Motor neuron (in vitro differentiated cells): Measurements from ENCODE around the gene TMEM141. TPM values are rescaled to one million over a fixed set of nuclear protein-coding genes. Genes with fewer than 3 reads are reported as not detected.

Source experiments
- ATAC-seq, 8 experiments: fragments of 200-7000 bp; cut with Tn5 transposase; replicated peaks in 6 of 8; 2 replicates each; pipeline ENCODE4 v1.8.0; 2021; ENCODE audit warnings: mild to moderate bottlenecking in 8 of 8, moderate library complexity in 8 of 8
- H3K27ac ChIP-seq, 2 donors: fragments of 250-450 bp; sonication (Bioruptor Pico); 2 replicates each; pipeline ENCODE4 v1.9.0; 2021; ENCODE audit warnings: antibody characterized with exemption in 2 of 2, mild to moderate bottlenecking in 2 of 2, moderate library complexity in 1 of 2
- H3K4me1 ChIP-seq, 2 donors: fragments of 250-450 bp; sonication (Bioruptor Pico); replicated peaks in 1 of 2; 2 replicates each; pipeline ENCODE4 v1.6.1; 2021; ENCODE audit warnings: antibody characterized with exemption in 2 of 2, mild to moderate bottlenecking in 2 of 2, moderate library complexity in 1 of 2
- H3K4me3 ChIP-seq, 5 donors: fragments of 250-450 bp; sonication (Bioruptor Pico); 2 replicates each; pipeline ENCODE4 v1.9.0; 2021; ENCODE audit warnings: antibody characterized with exemption in 5 of 5, mild to moderate bottlenecking in 5 of 5, moderate library complexity in 4 of 5
- WGBS, 10 experiments: fragments of 450-650 bp; shearing (Covaris generic); methylation state at CpG; one replicate each; pipeline ENCODE4 v1.0.0; 2022; 5-methylcytosine and 5-hydroxymethylcytosine counted together
- in situ Hi-C, 9 experiments: fragments of 400-800 bp; cut with MboI; loops; one replicate each; pipeline ENCODE4 v1.15.0; 2021; ENCODE audit warnings: low sequenced_read_pairs in 9 of 9, low pct_unique_long_range_greater_than_20kb in 2 of 9; ENCODE audit not compliant: unreplicated experiment in 9 of 9
- total RNA-seq, 8 experiments: library from RNA; unstranded; fragments of 300-600 nt; gene quantifications; 2 replicates each; pipeline versions ENCODE4 v1.2.3 to v1.2.4, GENCODE V29; 2022

Gene TMEM141
- total RNA-seq, 8 experiments from 2014 or later: 21.7 to 92.7 (median 39.5) TPM

- ATAC-seq: no peak
- Histone ChIP-seq H3K27ac (no peak overlapping the region), H3K4me1 (peaks cover 19 to 22% of the 10 kb centered on the region in 2 donors), H3K4me3 (no peak overlapping the region)
- 88 to 95% (median 93%) methylated on average over 4 to 14 of the region's 22 CpGs; no CpG with 5 or more reads in 4 of the 10 experiments for WGBS, 10 experiments
- in situ Hi-C loops: no loop called here
Measured at GRCh38 chr9:136803551-136804508, 12.7 kb downstream of the TMEM141 start.

DNA sequence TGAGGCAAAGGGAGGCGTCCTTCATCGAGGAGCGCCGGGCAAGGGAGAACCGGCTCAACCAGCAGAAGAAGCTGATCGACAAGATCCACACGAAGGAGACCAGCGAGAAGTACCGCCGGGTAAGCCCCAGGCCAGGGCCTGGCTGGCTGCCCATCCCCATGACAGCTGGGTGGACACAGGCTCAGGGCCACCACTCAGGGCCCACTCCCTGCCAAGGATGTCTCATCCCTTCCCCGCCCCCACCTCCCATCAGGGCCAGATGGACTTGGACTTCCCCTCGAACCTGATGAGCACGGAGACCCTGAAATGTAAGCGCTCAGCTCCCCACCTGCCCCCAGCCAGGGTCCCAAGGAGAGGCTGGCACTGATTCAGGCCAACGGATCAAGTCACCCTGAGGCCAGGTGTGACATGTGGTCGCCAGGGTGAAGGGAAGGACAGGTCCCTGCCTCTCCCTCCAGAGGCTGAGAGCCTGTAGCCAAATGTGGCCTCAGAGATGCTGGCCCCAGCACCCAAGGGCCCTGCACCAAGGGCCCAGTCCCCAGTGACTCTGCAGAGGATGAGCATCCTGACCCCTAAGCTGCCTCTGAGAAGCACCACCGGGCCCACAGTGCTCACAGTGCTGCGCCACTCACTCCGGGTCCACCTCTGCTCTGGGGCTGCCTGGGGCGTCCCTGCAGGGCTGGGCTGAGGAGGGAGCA, 13.5 kb downstream of the TMEM141 start:
- in situ Hi-C loops: no loop called here
- Histone ChIP-seq H3K4me1 (peaks cover 21 to 24% of the 10 kb centered on the region in 2 donors), H3K4me3 (no peak overlapping the region), H3K27ac (no peak overlapping the region)
- no peak for ATAC-seq
- 31 to 100% (median 95%) methylated on average over 1 to 9 of the region's 20 CpGs; no CpG with 5 or more reads in 6 of the 10 experiments for WGBS, 10 experiments

DNA sequence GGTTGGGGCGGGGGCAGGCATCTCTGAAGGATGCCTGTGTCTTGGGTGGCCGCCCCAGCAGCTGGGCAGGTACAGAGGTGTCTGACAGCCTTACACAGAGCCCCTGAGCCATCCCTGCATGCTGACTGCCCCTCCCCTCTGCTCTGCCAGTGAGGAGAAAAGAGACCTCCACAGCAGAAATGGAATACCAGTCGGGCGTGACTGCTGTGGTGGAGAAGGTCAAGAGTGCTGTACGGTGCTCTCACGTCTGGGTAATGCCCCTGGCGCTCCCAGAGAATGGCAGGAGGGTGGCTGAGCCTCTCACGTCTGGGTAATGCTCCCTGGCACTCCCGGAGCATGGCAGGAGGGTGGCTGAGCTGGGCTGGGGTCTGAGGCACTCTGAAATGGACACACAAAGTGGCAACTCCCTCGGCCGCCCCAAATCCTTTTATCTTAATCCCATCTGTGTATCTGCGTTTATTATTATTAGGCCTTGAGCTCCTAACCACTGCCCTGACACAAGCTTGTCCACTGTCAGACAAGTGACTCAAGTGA, 14.1 kb downstream of the TMEM141 start:
- in situ Hi-C loops: no loop called here
- H3K4me1 ChIP-seq: peaks cover 24 to 30% of the 10 kb centered on the region in 2 donors
- H3K4me3 ChIP-seq: no peak overlapping the region
- WGBS, 10 experiments: 80 to 100% (median 96%) methylated on average over 1 to 4 of the region's 12 CpGs; no CpG with 5 or more reads in 7 of the 10 experiments
- no peak for ATAC-seq
- no peak overlapping the region for H3K27ac ChIP-seq

DNA sequence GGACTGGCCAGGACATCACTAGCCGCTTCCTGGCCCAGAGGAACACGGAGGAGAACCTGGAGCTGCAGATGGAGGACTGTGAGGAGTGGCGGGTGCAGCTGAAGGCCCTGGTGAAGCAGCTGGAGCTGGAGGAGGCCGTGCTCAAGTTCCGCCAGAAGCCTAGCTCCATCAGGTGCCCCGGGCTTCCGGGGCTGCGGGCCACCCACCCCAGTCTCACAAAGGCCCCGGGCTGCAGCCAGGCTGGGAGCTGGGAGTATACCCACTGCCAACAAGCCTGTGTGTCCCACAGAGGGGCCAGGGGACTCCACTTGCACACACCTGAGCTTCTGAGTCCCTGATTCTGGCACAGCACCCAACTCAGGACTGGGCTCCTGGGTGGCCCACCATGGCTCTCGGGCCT, 14.9 kb downstream of the TMEM141 start:
- Histone ChIP-seq H3K4me1 (peaks cover 26% of the 10 kb centered on the region in 2 donors), H3K4me3 (no peak overlapping the region), H3K27ac (no peak overlapping the region)
- no peak for ATAC-seq
- in situ Hi-C loops: no loop called here
- 83 to 90% (median 90%) methylated on average over 1 to 2 of the region's 10 CpGs; no CpG with 5 or more reads in 7 of the 10 experiments for WGBS, 10 experiments

GRCh38 chr9:136806631-136807201, 15.6 kb downstream of the TMEM141 start:
- in situ Hi-C loops: no loop called here

GRCh38 chr9:136807281-136808074, 16.3 kb downstream of the TMEM141 start, which contains the start of gene RABL6:
Gene RABL6 (plus strand): TSS chr9:136807948. CDS start chr9:136808197, 249 bp downstream.
- H3K4me1 ChIP-seq: peaks cover 21 to 22% of the 10 kb centered on the region in 2 donors
- peak within 1 kb of the TSS; percentile 76 to 86 for H3K27ac ChIP-seq
- peak; percentile 80 to 88 (median 84) for ATAC-seq
- in situ Hi-C loops: no loop called here
- WGBS, 10 experiments: 0% methylated on average over 1 to 6 of the region's 96 CpGs; no CpG with 5 or more reads in 7 of the 10 experiments
- H3K4me3 ChIP-seq: peak within 1 kb of the TSS; percentile 56 to 98 (median 91)

More at GRCh38 chr9:136806631-136807201, 15.6 kb downstream of the TMEM141 start:
- Histone ChIP-seq H3K4me1 (peaks cover 21 to 22% of the 10 kb centered on the region in 2 donors), H3K27ac (peak overlapping the region in 1 of 2 donors; percentile 86), H3K4me3 (peak overlapping the region; percentile 56 to 98 (median 91))
- 19 to 95% (median 50%) methylated on average over 1 to 14 of the region's 25 CpGs; no CpG with 5 or more reads in 3 of the 10 experiments for WGBS, 10 experiments
- ATAC-seq: no peak

DNA sequence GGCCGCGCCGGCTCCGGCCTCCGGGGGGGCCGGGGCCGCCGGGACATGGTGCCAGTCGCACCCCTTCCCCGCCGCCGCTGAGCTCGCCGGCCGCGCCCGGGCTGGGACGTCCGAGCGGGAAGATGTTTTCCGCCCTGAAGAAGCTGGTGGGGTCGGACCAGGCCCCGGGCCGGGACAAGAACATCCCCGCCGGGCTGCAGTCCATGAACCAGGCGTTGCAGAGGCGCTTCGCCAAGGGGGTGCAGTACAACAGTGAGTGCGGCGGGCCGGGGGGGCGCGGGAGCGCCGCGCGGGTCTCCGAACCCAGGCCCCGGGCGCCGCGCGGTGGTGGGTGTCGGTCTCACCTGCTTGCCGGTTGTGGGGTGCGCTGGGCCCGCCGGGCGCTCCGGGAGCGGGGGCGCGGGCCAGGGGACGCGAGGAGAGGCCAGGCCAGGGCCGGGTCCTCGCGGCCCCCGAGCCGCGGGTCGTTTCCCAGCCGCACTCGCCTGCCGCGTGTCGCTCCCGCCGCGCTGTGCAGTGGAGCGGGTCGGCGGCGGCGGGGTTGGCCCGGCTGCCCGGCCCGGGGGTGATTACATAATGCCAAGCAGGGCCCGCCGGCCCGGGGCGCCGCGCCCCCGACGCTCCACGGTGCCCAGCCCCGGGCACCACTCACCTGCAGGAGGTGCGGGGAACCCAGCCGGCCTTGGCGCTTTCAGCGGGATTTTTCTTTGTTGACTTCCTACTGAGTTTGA, 17.1 kb downstream of the TMEM141 start:
- WGBS, 10 experiments: 0% methylated on average over 1 to 4 of the region's 93 CpGs; no CpG with 5 or more reads in 6 of the 10 experiments
- H3K4me1 ChIP-seq: peaks cover 21 to 22% of the 10 kb centered on the region in 2 donors
- peak overlapping the region; percentile 56 to 98 (median 91) for H3K4me3 ChIP-seq
- H3K27ac ChIP-seq: peak overlapping the region; percentile 76 to 86
- in situ Hi-C loops: no loop called here
- ATAC-seq: peak; percentile 35 to 65 (median 52)

GRCh38 chr9:136808806-136809158, 17.6 kb downstream of the TMEM141 start:
- H3K4me3 ChIP-seq: peak overlapping the region; percentile 56 to 98 (median 91)
- peak in 3 of 8 experiments; percentile 7 to 29 (median 11) for ATAC-seq
- H3K27ac ChIP-seq: no peak overlapping the region
- H3K4me1 ChIP-seq: peaks cover 21 to 22% of the 10 kb centered on the region in 2 donors
- 0 to 10% (median 1%) methylated on average over 1 to 14 of the region's 14 CpGs; no CpG with 5 or more reads in 2 of the 10 experiments for WGBS, 10 experiments
- in situ Hi-C loops: no loop called here

- H3K4me1 ChIP-seq: peaks cover 4 to 6% of the 10 kb centered on the region in 2 donors
- in situ Hi-C loops: no loop called here
- no peak overlapping the region for H3K27ac ChIP-seq
- ATAC-seq: no peak
- 94 to 100% (median 97%) methylated on average over 4 to 13 of the region's 13 CpGs; no CpG with 5 or more reads in 2 of the 10 experiments for WGBS, 10 experiments
- no peak overlapping the region for H3K4me3 ChIP-seq
Measured at GRCh38 chr9:136814725-136815421, 23.7 kb downstream of the TMEM141 start.

GRCh38 chr9:136815422-136815782, 24.3 kb downstream of the TMEM141 start:
- H3K4me1 ChIP-seq: peaks cover 0 to 2% of the 10 kb centered on the region in 2 donors
- 0% methylated on average over 1 of the region's 1 CpG; no CpG with 5 or more reads in 9 of the 10 experiments for WGBS, 10 experiments
- H3K27ac ChIP-seq: no peak overlapping the region
- in situ Hi-C loops: no loop called here
- no peak for ATAC-seq
- no peak overlapping the region for H3K4me3 ChIP-seq
